Measurements from ENCODE around the gene KAT8. TPM values are rescaled to one million over a fixed set of nuclear protein-coding genes. Genes with fewer than 3 reads are reported as not detected.

KAT8 gene
- total and polyA plus RNA-seq, 2 experiments from 2014 or later, result 63.0 to 112 TPM

DNA sequence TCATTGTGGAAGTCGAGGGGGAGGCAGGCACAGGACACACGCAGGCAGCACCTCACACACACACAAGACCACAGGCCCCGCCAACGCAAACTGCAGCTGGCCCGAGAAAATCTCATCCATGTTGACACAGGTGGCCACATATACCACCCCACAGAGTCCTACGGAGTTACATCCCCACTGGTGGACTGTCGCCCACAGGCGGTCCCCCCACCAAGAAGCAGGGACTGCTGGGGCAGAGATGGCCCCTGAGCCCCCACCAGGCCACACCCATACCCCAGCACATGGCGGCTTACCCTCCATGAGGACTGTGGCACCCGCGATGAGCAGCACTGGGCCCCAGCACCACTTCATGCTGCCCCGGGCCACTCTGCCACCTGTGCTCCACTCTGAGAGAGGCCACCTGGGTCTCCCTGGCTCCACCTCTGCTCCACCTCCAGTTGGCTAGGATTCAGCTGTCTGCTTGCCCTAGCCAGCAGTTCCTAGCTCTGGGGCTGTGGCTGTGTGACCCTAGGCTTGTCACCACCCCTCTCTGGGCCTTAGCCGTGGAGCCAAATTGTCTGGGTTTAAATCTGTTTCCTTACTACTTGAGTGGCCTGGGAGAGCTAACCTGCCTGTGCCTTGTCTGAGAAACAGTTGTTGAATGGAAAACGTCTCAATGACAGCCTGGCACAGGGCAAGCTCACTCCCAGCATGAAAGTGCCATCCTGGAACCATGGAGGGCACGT is 28.8 kb upstream of the KAT8 start, which contains the start of gene PRSS53:
Gene PRSS53, minus strand, starts transcription at position 485 of the 725 bp plus-strand sequence. Its CDS starts 134 bp downstream, at position 351.
- H3K27ac ChIP-seq, result no peak within 1 kb of the TSS
- H3K4me1 ChIP-seq (ENCODE audit: low read depth), result peaks cover 4% of the 10 kb centered on the region
- no peak within 1 kb of the TSS for H3K4me3 ChIP-seq
- DNase-seq (ENCODE audit: low read depth in 1 of 2, low spot score in 1 of 2), result no peak
- no peak for TF ChIP-seq CTCF (IDR thresholded peaks at IDR 0.05; ENCODE audit: low read depth, low read length)
- H3K9me3 ChIP-seq (ENCODE audit: low read depth), result no peaks in the 10 kb centered on the region
- no peaks in the 10 kb centered on the region for H3K36me3 ChIP-seq
- H3K27me3 ChIP-seq, result no peaks in the 10 kb centered on the region

DNA sequence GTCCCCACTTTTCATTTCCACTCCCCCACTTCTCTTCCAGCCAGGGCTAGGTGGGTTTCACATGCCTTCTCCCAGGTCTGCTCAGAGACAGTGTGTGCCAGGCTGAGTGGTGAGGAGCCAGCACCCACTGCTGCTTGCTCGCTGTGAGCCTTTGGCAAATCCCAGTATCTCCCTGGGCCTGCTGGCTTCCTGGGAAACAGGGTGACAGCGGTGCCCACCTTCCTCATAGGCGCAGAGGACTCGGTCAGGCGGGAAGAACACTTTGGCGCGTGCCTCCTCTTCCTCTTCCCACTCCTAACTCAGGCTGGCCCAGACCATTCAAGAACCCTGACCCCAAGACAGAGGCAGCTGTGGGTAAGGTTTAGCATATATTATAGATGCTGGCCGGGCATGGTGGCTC is 28.3 kb upstream of the KAT8 start:
- no peak for DNase-seq (ENCODE audit: low read depth in 1 of 2, low spot score in 1 of 2)
- no peak overlapping the region for H3K27ac ChIP-seq
- no peak for TF ChIP-seq CTCF (IDR thresholded peaks at IDR 0.05; ENCODE audit: low read depth, low read length)
- no peaks in the 10 kb centered on the region for H3K9me3 ChIP-seq (ENCODE audit: low read depth)
- H3K4me3 ChIP-seq, result no peak overlapping the region
- no peaks in the 10 kb centered on the region for H3K27me3 ChIP-seq
- H3K36me3 ChIP-seq, result no peaks in the 10 kb centered on the region
- peaks cover 4% of the 10 kb centered on the region for H3K4me1 ChIP-seq (ENCODE audit: low read depth)

GRCh38 chr16:31090540-31090939 is 26.9 kb upstream of the KAT8 start:
- H3K27me3 ChIP-seq, result no peaks in the 10 kb centered on the region
- no peak overlapping the region for H3K27ac ChIP-seq
- no peak overlapping the region for H3K4me3 ChIP-seq
- TF ChIP-seq CTCF (IDR thresholded peaks at IDR 0.05; ENCODE audit: low read depth, low read length), result no peak
- peaks cover 4% of the 10 kb centered on the region for H3K4me1 ChIP-seq (ENCODE audit: low read depth)
- no peaks in the 10 kb centered on the region for H3K36me3 ChIP-seq
- no peak for DNase-seq (ENCODE audit: low read depth in 1 of 2, low spot score in 1 of 2)
- H3K9me3 ChIP-seq (ENCODE audit: low read depth), result no peaks in the 10 kb centered on the region

DNA sequence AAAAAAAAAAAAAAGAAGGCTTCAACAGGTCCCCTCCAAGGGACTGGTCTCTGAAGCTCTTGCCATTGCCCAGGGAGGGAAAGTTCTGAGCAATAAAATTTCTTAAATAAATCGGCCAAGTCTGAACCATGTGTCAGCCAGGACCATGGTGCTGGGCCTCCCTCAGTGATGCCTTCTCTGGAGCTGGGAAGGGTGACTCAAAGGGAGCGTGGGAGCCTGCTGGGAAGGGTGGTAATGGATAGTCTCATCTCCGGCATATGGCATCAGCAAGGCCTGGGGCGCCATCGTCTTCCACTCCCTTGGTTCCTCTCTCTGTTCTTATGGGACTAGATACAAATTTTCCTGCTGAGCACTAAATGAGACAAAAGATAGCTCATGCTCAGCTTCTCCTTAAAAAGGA is 25.1 kb upstream of the KAT8 start:
- TF ChIP-seq CTCF (IDR thresholded peaks at IDR 0.05; ENCODE audit: low read depth, low read length), result no peak
- H3K36me3 ChIP-seq, result no peaks in the 10 kb centered on the region
- H3K27ac ChIP-seq, result no peak overlapping the region
- H3K9me3 ChIP-seq (ENCODE audit: low read depth), result no peaks in the 10 kb centered on the region
- H3K4me1 ChIP-seq (ENCODE audit: low read depth), result peaks cover 4% of the 10 kb centered on the region
- DNase-seq (ENCODE audit: low read depth in 1 of 2, low spot score in 1 of 2), result no peak
- no peak overlapping the region for H3K4me3 ChIP-seq
- H3K27me3 ChIP-seq, result no peaks in the 10 kb centered on the region

GRCh38 chr16:31093132-31093703 is 24.2 kb upstream of the KAT8 start:
- DNase-seq (ENCODE audit: low read depth in 1 of 2, low spot score in 1 of 2), result peak; percentile 10 to 47
- Histone ChIP-seq H3K4me1 (ENCODE audit: low read depth) (peaks cover 4% of the 10 kb centered on the region), H3K27me3 (no peaks in the 10 kb centered on the region), H3K9me3 (ENCODE audit: low read depth) (no peaks in the 10 kb centered on the region), H3K36me3 (no peaks in the 10 kb centered on the region), H3K4me3 (peak overlapping the region; percentile 58), H3K27ac (no peak overlapping the region)
- TF ChIP-seq CTCF (IDR thresholded peaks at IDR 0.05; ENCODE audit: low read depth, low read length), result no peak
